H54 (cell line): ENCODE measurements around the gene SSR1.

ENCODE experiments used
- DNase-seq: peaks from one replicate; pipeline ENCODE4 v3.0.0; 2011; ENCODE audit warnings: low spot score, mixed read lengths; ENCODE audit not compliant: insufficient read length
- FAIRE-seq: peaks from 3 replicates; lab custom pipeline; 2011; peaks lifted over from hg19 to GRCh38; lab: Jason Lieb, UNC
- POLR2A ChIP-seq: IDR thresholded peaks from 2 replicates; pipeline ENCODE4 v1.6.1; 2011; ENCODE audit warnings: low read depth, mild to moderate bottlenecking, low read length

The SSR1 gene

DNA sequence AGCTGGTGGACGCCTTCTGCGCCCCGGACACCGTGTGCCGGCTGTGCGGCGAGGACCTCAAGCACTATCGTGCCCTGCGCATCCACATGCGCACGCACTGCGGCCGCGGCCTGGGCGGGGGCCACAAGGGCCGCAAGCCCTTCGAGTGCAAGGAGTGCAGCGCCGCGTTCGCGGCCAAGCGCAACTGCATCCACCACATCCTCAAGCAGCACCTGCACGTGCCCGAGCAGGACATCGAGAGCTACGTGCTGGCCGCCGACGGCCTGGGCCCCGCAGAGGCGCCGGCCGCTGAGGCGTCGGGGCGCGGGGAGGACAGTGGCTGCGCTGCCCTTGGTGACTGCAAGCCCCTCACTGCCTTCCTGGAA is 82.7 kb downstream of the SSR1 start:
- DNase-seq = no peak
- FAIRE-seq = no peak

GRCh38 chr6:7229376-7230326 is 83.3 kb downstream of the SSR1 start:
- FAIRE-seq (no peak), DNase-seq (no peak)
- TF ChIP-seq POLR2A = no peak

More for the DNA sequence above, 82.7 kb downstream of the SSR1 start:
- no peak for TF ChIP-seq POLR2A

DNA sequence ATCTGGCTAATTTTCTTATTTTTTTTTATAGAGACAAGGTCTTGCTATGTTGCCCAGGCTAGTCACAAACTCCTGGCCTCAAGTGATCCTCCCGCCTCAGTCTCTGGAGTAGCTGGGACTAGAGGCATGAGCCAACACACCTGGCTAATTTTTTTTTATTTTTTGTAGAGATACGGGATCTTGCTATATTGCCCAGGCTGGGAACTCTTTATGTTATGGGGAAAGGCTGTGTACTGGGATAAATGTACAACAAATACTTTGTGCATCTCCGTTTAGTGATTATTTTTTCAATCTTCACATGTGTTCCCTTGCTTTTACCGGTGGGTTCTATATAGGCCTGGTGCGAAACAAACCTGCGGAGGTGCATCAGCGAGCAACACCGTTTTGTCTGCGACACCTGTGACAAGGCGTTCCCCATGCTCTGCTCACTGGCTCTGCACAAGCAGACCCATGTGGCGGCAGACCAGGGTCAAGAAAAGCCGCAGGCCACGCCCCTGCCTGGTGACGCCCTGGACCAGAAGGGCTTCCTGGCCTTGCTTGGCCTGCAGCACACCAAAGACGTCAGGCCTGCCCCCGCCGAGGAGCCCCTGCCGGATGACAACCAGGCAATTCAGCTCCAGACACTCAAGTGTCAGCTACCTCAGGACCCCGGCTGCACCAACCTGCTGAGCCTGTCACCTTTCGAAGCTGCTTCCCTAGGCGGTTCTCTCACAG is 84.2 kb downstream of the SSR1 start:
- no peak for FAIRE-seq
- DNase-seq = no peak
- TF ChIP-seq POLR2A = no peak

- FAIRE-seq (no peak), DNase-seq (no peak)
- no peak for TF ChIP-seq POLR2A
Observed at GRCh38 chr6:7224731-7225130, 88.3 kb downstream of the SSR1 start.

GRCh38 chr6:7222197-7222596 is 90.8 kb downstream of the SSR1 start:
- DNase-seq = no peak
- no peak for TF ChIP-seq POLR2A
- FAIRE-seq = no peak

DNA sequence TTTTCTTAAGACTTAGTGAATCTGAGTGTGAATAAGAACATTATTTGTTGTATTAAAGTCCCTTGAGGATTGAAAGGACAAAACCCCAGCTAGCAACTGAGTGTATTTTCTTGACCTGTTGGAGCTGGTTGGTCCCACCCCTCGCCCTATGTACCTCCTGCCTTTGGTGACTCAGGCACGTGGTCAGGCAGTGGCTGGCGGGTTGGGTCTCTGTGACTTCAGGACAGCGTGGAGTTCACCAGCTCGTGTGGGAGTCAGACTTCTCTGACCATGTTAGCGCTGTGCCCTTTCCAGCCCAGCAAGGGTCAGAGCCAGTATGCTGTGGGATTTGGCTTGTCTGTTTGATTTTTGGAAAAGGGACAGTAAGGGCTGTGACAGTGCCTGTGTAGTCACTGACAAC is 93.7 kb downstream of the SSR1 start:
- FAIRE-seq (no peak), DNase-seq (peak; percentile 53)
- no peak for TF ChIP-seq POLR2A

DNA sequence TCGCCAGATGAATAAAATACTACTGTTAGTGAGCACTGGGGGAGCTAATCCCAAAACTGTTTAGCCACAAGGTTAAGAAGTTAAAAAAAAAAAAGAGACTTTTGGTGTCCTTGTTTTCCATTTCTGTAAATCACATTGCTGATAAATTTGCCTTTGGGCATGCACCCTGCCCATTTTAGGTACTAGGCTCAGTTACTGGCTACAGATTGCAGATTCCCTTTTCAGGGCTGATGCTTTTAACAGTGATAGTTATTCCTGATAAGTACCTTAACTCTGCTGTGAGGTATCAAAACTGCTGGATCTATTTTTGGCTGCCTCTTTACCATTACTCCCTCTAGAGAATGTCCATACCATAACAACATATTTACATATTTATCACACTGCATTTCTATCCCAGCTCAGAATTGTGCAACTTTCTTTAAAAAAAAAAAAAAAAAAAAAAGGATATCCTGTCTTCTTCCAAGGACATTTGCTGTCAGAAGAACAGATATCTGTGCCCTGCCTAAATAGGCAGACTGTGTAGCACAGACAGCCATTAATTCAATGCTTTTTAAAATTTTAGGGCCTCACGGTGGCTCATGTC is 94.5 kb downstream of the SSR1 start:
- no peak for FAIRE-seq
- DNase-seq = no peak
- TF ChIP-seq POLR2A = no peak
